B cell (primary cell): ENCODE results near the gene FUT6. TPM values are rescaled to one million over a fixed set of nuclear protein-coding genes. Genes with fewer than 3 reads are reported as not detected.

Experiments used
- ATAC-seq: fragments of 200-7000 bp; cut with Tn5 transposase; one replicate; pipeline ENCODE4 v1.10.0; 2021; ENCODE audit warnings: low read depth, mild to moderate bottlenecking, moderate number of reproducible peaks, moderate library complexity
- CTCF ChIA-PET: fragments of 350-600 bp; sonication (Branson Sonifier 250); formaldehyde crosslinking; loops from one replicate; lab custom pipeline; 2021; ENCODE audit warnings: antibody characterized with exemption, inconsistent platforms; lab: Charles Lee
- POLR2A ChIA-PET: fragments of 350-600 bp; sonication (Branson Sonifier 250); formaldehyde crosslinking; loops from one replicate; lab custom pipeline; 2021; ENCODE audit warnings: antibody characterized with exemption; lab: Charles Lee
- DNase-seq: peaks from one replicate; pipeline ENCODE4 v3.0.0; 2013
- H2AFZ ChIP-seq: 2 replicates; pipeline ENCODE4 v1.6.1; 2012; ENCODE audit warnings: mild to moderate bottlenecking, low read depth, low read length; ENCODE audit not compliant: insufficient read depth, poor library complexity, severe bottlenecking
- H3K27ac ChIP-seq, 2 donors: 1 replicate in 1 of 2; 2 replicates in 1 of 2; pipeline ENCODE4 v1.5.1; 2012 to 2013; ENCODE audit warnings: low read length in 2 of 2, mild to moderate bottlenecking in 2 of 2, moderate library complexity in 1 of 2
- H3K27me3 ChIP-seq, 4 experiments: fragments of 200-600 bp in 1 of 4; sonication (generic) in 1 of 4; replicated peaks in 1 of 4; 1 replicate in 2 of 4; 2 replicates in 2 of 4; pipeline versions ENCODE4 v1.6.1 to v1.7.0; 2013 to 2016; ENCODE audit warnings: low read length in 3 of 4, mild to moderate bottlenecking in 2 of 4, mixed read lengths in 1 of 4, moderate library complexity in 1 of 4; ENCODE audit not compliant: insufficient read depth in 4 of 4, control insufficient read depth in 3 of 4; ENCODE audit errors: control extremely low read depth in 1 of 4
- H3K36me3 ChIP-seq, 2 experiments: replicated peaks in 1 of 2; 1 replicate in 1 of 2; 2 replicates in 1 of 2; pipeline versions ENCODE4 v1.6.1 to v1.7.1; 2013; ENCODE audit warnings: low read length in 1 of 2; ENCODE audit not compliant: insufficient read depth in 2 of 2, control insufficient read depth in 1 of 2; ENCODE audit errors: control extremely low read depth in 1 of 2, extremely low read depth in 1 of 2
- H3K4me1 ChIP-seq, 2 donors: fragments of 200-600 bp in 1 of 2; sonication (generic) in 1 of 2; 1 replicate in 1 of 2; 2 replicates in 1 of 2; pipeline versions ENCODE4 v1.5.1 to v1.6.1; 2013 to 2017; ENCODE audit warnings: low read length in 2 of 2; ENCODE audit not compliant: control insufficient read depth in 2 of 2, insufficient read depth in 2 of 2
- H3K4me2 ChIP-seq: replicated peaks from 2 replicates; pipeline ENCODE3; 2012; ENCODE audit warnings: mild to moderate bottlenecking, low read depth, low read length; ENCODE audit not compliant: poor library complexity, severe bottlenecking
- H3K4me3 ChIP-seq, 5 experiments: fragments of 200-600 bp in 1 of 5; sonication (generic) in 1 of 5; 1 replicate in 3 of 5; 2 replicates in 2 of 5; pipeline versions ENCODE4 v1.5.1 to v1.7.0; 2011 to 2016; ENCODE audit warnings: low read length in 4 of 5, mild to moderate bottlenecking in 4 of 5, low read depth in 2 of 5, control low read depth in 1 of 5, moderate library complexity in 1 of 5; ENCODE audit not compliant: insufficient read depth in 1 of 5; ENCODE audit errors: control extremely low read depth in 1 of 5, extremely low read depth in 1 of 5
- H3K79me2 ChIP-seq: fragments of 200-600 bp; sonication (generic); one replicate; pipeline ENCODE4 v1.6.0; 2016; ENCODE audit warnings: low read length; ENCODE audit not compliant: control insufficient read depth, insufficient read depth
- H3K9ac ChIP-seq: fragments of 200-600 bp; sonication (generic); 2 replicates; pipeline ENCODE4 v1.6.1; 2017; ENCODE audit warnings: mild to moderate bottlenecking, low read length, moderate library complexity
- H3K9me3 ChIP-seq, 3 donors: one replicate each; pipeline versions ENCODE4 v1.6.1 to v1.7.1; 2013; ENCODE audit warnings: low read length in 2 of 3; ENCODE audit not compliant: control insufficient read depth in 2 of 3, insufficient read depth in 1 of 3; ENCODE audit errors: control extremely low read depth in 1 of 3
- H4K20me1 ChIP-seq: 2 replicates; pipeline ENCODE4 v1.6.0; 2012; ENCODE audit warnings: mild to moderate bottlenecking, low read length; ENCODE audit not compliant: insufficient read depth, control insufficient read depth, poor library complexity, severe bottlenecking
- H3K27ac Mint-ChIP-seq: one replicate; pipeline ENCODE4 v1.8.0; 2021; ENCODE audit warnings: mixed read lengths
- H3K27me3 Mint-ChIP-seq: one replicate; pipeline ENCODE4 v1.8.0; 2021; ENCODE audit warnings: mixed read lengths
- H3K4me1 Mint-ChIP-seq: one replicate; pipeline ENCODE4 v1.8.0; 2021; ENCODE audit warnings: mixed read lengths
- H3K4me3 Mint-ChIP-seq: one replicate; pipeline ENCODE4 v1.8.0; 2021; ENCODE audit warnings: mixed read lengths
- H3K9me3 Mint-ChIP-seq: one replicate; pipeline ENCODE4 v1.8.0; 2022; ENCODE audit warnings: mixed read lengths; ENCODE audit not compliant: insufficient read depth
- EZH2 ChIP-seq: IDR thresholded peaks from 2 replicates; pipeline ENCODE4 v1.6.1; 2012; ENCODE audit warnings: borderline replicate concordance, low read depth, mild to moderate bottlenecking, moderate library complexity, low read length; ENCODE audit not compliant: insufficient read depth, poor library complexity, severe bottlenecking
- WGBS: methylation state at CpG from one replicate; pipeline ENCODE4 v1.1.5; 2013; ENCODE audit warnings: missing lambda C conversion rate; ENCODE audit not compliant: insufficient coverage; 5-methylcytosine and 5-hydroxymethylcytosine counted together
- intact Hi-C: fragments of 100-400 bp; cut with micrococcal nuclease; formaldehyde crosslinking; loops from one replicate; pipeline ENCODE4 v1.10.0; 2022
- polyA plus RNA-seq: library from polyadenylated mRNA; depleted of rRNA; stranded (reverse); fragments of >200 nt; gene quantifications from 2 replicates; pipeline ENCODE4 v1.2.3, GENCODE V29; 2012
- total RNA-seq, 2 donors: library from RNA; stranded (reverse); fragments of 120-200 nt in 1 of 2; gene quantifications; 1 replicate in 1 of 2; 2 replicates in 1 of 2; pipeline versions ENCODE4 v1.2.3 to v1.2.4, GENCODE V29; 2013 to 2022
- TF ChIP-seq, protein P1 (sequence below): fragments of 200-600 bp; IDR thresholded peaks from one replicate; pipeline ENCODE4 v1.8.0; 2022; ENCODE audit warnings: antibody characterized with exemption, mild to moderate bottlenecking

The FUT6 gene
- total and polyA plus RNA-seq, 2 donors (not counting 1 experiment from before 2014, with no cell fraction given), result 0.03 TPM; not detected in 1

- TF ChIP-seq EZH2, result no peak
- TF ChIP-seq, protein P1, sequence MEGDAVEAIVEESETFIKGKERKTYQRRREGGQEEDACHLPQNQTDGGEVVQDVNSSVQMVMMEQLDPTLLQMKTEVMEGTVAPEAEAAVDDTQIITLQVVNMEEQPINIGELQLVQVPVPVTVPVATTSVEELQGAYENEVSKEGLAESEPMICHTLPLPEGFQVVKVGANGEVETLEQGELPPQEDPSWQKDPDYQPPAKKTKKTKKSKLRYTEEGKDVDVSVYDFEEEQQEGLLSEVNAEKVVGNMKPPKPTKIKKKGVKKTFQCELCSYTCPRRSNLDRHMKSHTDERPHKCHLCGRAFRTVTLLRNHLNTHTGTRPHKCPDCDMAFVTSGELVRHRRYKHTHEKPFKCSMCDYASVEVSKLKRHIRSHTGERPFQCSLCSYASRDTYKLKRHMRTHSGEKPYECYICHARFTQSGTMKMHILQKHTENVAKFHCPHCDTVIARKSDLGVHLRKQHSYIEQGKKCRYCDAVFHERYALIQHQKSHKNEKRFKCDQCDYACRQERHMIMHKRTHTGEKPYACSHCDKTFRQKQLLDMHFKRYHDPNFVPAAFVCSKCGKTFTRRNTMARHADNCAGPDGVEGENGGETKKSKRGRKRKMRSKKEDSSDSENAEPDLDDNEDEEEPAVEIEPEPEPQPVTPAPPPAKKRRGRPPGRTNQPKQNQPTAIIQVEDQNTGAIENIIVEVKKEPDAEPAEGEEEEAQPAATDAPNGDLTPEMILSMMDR, result no peak
- H3K27me3 Mint-ChIP-seq, result peaks cover 3% of the 10 kb centered on the region
- H3K9me3 Mint-ChIP-seq, result no peaks in the 10 kb centered on the region
- H3K4me1 ChIP-seq, result peaks cover 5 to 16% of the 10 kb centered on the region in 2 donors
- H3K4me1 Mint-ChIP-seq, result peaks cover 10% of the 10 kb centered on the region
- peaks cover 0 to 6% (median 0%) of the 10 kb centered on the region in 4 experiments for H3K27me3 ChIP-seq
- no peak overlapping the region for H3K4me2 ChIP-seq
- H3K79me2 ChIP-seq, result peaks cover 5% of the 10 kb centered on the region
- H3K4me3 Mint-ChIP-seq, result no peak overlapping the region
- 97% methylated on average over 11 of the region's 18 CpGs for WGBS
- POLR2A ChIA-PET, result no interaction called here
- no peak overlapping the region for H3K9ac ChIP-seq
- H2AFZ ChIP-seq, result no peak overlapping the region
- peaks cover 0 to 20% (median 3%) of the 10 kb centered on the region in 3 donors for H3K9me3 ChIP-seq
- intact Hi-C loops, result no loop called here
- H4K20me1 ChIP-seq, result peaks cover 28% of the 10 kb centered on the region
- H3K27ac Mint-ChIP-seq, result no peak overlapping the region
- H3K36me3 ChIP-seq, result peaks cover 0 to 27% of the 10 kb centered on the region in 2 experiments
- H3K4me3 ChIP-seq, result no peak overlapping the region
- ATAC-seq, result no peak
- CTCF ChIA-PET, result interaction anchor here (1.2 to 2.5 kb wide), 2 partner anchors 12 to 109 kb away, joined by 3 to 16 read pairs; no protein-coding TSS in a partner anchor
- no peak for DNase-seq
- H3K27ac ChIP-seq, result no peak overlapping the region
Measured at GRCh38 chr19:5792224-5792623, 47.3 kb downstream of the FUT6 start.
